Heart left ventricle (tissue), 13 donors: Measurements from ENCODE around the gene CSF1R.

Experiments
- CTCF ChIP-seq, 12 donors: fragments of 200-600 bp; sonication (generic) in 4 of 12; IDR thresholded peaks; one replicate each; pipeline versions ENCODE4 v1.5.0 to v1.8.0; 2018 to 2022; ENCODE audit warnings: antibody characterized with exemption in 12 of 12, mild to moderate bottlenecking in 5 of 12
- POLR2A ChIP-seq, 2 donors: fragments of 450-650 bp; IDR thresholded peaks; one replicate each; pipeline ENCODE4 v1.6.1; 2017; ENCODE audit warnings: antibody characterized with exemption in 2 of 2, mild to moderate bottlenecking in 2 of 2, moderate library complexity in 2 of 2
- donor health status: ischemic (EF 13 %, LVEDD 7.1; RV severe dilation, severe dysfunction).
- donor health status: DM: no; HTN: yes; CAD: no.
- donor health status: DM: no; HTN: no; CAD: no.
- donor health status: ischemic (EF 25% LVEDD 6.9; RV normal size, moderate dysfunction).
- donor health status: ischemic (EF 25% LVEDD 5.7; RV mildly dilated, moderate dysfunction).
- donor health status: ischemic (EF 35%, LVEDD 5.7; RV mildly dilated, moderate dysfunction).
- donor health status: nonischemic (EF 11% LVEDD 7.7; RV severe dilation, severe dysfunction).
- donor health status: DM: yes; HTN: yes; CAD: no.
- donor health status: PGD.
- donor health status: ischemic (EF 29% LVEDD 5.4; RV normal size, mild dysfunction).
- donor health status: nonischemic (EF 23%, LVEDD 6.1; RV moderate dilation, normal function).

- TF ChIP-seq CTCF (IDR thresholded peaks at IDR 0.05) (no peak), POLR2A (IDR thresholded peaks at IDR 0.05) (no peak)
Measured at GRCh38 chr5:150106674-150107426, 20.5 kb upstream of the CSF1R start.
